Right lobe of liver (tissue), 6 donors: Measurements from ENCODE around the gene TMEM214. TPM values are rescaled to one million over a fixed set of nuclear protein-coding genes. Genes with fewer than 3 reads are reported as not detected.

Source experiments
- ATAC-seq, 4 donors: fragments of 200-7000 bp; cut with Tn5 transposase; one replicate each; pipeline ENCODE4 v1.9.1; 2020; ENCODE audit warnings: mild to moderate bottlenecking in 4 of 4, moderate library complexity in 4 of 4
- DNase-seq, 3 donors: peaks; one replicate each; pipeline ENCODE4 v3.0.0-alpha.2; 2020
- H3K27ac ChIP-seq, 3 donors: fragments of 200-600 bp; one replicate each; pipeline ENCODE4 v1.8.0; 2022
- H3K27me3 ChIP-seq, 2 donors: fragments of 200-600 bp; one replicate each; pipeline ENCODE4 v1.8.0; 2022
- H3K36me3 ChIP-seq, 4 donors: fragments of 200-600 bp; sonication (generic) in 1 of 4; one replicate each; pipeline versions ENCODE4 v1.5.1 to v1.8.0; 2017 to 2022; ENCODE audit warnings: control low read depth in 1 of 4
- H3K4me1 ChIP-seq, 4 donors: fragments of 200-600 bp; sonication (generic) in 1 of 4; one replicate each; pipeline versions ENCODE4 v1.5.1 to v1.8.0; 2017 to 2022; ENCODE audit warnings: control low read depth in 1 of 4
- H3K4me3 ChIP-seq, 3 donors: fragments of 200-600 bp; one replicate each; pipeline ENCODE4 v1.8.0; 2022
- H3K9me3 ChIP-seq, 4 donors: fragments of 200-600 bp; sonication (generic) in 1 of 4; one replicate each; pipeline versions ENCODE4 v1.5.1 to v1.8.0; 2017 to 2022; ENCODE audit warnings: control low read depth in 1 of 4
- POLR2A ChIP-seq: fragments of 450-650 bp; IDR thresholded peaks from one replicate; pipeline ENCODE4 v1.6.1; 2017; ENCODE audit warnings: antibody characterized with exemption, mild to moderate bottlenecking
- WGBS: methylation state at CpG from one replicate; pipeline ENCODE4 v1.1.6; 2018; ENCODE audit warnings: low coverage, low lambda C conversion rate; ENCODE audit not compliant: insufficient coverage; ENCODE audit errors: missing lambda C conversion rate; 5-methylcytosine and 5-hydroxymethylcytosine counted together
- intact Hi-C, 2 donors: fragments of 100-400 bp; cut with DNase I; formaldehyde crosslinking; loops; one replicate each; pipeline versions ENCODE4 v1.11.2 to v1.14.1; 2022
- total RNA-seq, 6 experiments: library from RNA; depleted of rRNA in 2 of 6; stranded (reverse); fragments of >200 nt in 2 of 6; fragmentation: NEBNext Ultra II Directional in 3 of 6; extraction: Animal tissue kit (Norgen Biotek cat#: 25700) in 3 of 6; gene quantifications; one replicate each; pipeline versions ENCODE4 v1.1.0 to v1.2.4, GENCODE V29; 2016 to 2023
- TF ChIP-seq, protein P1 (sequence below), 4 donors: fragments of 200-600 bp in 3 of 4; fragments of 450-650 bp in 1 of 4; IDR thresholded peaks; one replicate each; pipeline versions ENCODE4 v1.5.1 to v1.8.0; 2016 to 2022; ENCODE audit warnings: antibody characterized with exemption in 4 of 4, mild to moderate bottlenecking in 2 of 4
- donor health status: DM: no; HTN: yes; CAD: no.
- donor health status: DM: no; HTN: no; CAD: no.
- donor health status: DM: no; HTN: no; CAD: no.
- donor health status: DM: no; HTN: yes; CAD: no.
- donor health status: DM: no; HTN: yes; CAD: no.

TMEM214 gene
- total RNA-seq, 6 experiments from 2014 or later: 29.1 to 62.7 (median 50.0) TPM

- intact Hi-C loops: no loop called here
- TF ChIP-seq, protein P1, sequence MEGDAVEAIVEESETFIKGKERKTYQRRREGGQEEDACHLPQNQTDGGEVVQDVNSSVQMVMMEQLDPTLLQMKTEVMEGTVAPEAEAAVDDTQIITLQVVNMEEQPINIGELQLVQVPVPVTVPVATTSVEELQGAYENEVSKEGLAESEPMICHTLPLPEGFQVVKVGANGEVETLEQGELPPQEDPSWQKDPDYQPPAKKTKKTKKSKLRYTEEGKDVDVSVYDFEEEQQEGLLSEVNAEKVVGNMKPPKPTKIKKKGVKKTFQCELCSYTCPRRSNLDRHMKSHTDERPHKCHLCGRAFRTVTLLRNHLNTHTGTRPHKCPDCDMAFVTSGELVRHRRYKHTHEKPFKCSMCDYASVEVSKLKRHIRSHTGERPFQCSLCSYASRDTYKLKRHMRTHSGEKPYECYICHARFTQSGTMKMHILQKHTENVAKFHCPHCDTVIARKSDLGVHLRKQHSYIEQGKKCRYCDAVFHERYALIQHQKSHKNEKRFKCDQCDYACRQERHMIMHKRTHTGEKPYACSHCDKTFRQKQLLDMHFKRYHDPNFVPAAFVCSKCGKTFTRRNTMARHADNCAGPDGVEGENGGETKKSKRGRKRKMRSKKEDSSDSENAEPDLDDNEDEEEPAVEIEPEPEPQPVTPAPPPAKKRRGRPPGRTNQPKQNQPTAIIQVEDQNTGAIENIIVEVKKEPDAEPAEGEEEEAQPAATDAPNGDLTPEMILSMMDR (IDR thresholded peaks at IDR 0.05): no peak
- no peak for TF ChIP-seq POLR2A
- H3K9me3 ChIP-seq: no peaks in the 10 kb centered on the region
These were observed 19.3 kb downstream of the TMEM214 start for GRCh38 chr2:27051902-27052645.

DNA sequence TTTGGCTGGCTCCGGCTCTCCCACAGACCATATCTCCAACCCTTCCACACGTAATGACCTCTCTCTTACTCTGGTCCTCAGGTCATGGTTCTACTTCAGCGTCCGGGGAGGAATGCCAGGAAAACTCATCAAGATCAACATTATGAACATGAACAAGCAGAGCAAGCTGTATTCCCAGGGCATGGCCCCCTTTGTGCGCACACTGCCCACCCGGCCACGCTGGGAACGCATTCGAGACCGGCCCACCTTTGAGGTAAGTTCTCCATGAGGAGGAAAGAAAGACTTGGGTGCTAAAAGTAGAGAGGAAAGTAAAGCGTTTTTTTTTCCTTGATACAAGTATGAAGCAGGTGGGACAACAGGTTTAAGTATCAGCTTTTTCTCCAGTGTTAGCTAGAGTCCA is 20.6 kb downstream of the TMEM214 start:
- no peak for TF ChIP-seq POLR2A
- TF ChIP-seq, protein P1 (IDR thresholded peaks at IDR 0.05): no peak
- no peak overlapping the region for H3K4me3 ChIP-seq
- H3K27me3 ChIP-seq: no peaks in the 10 kb centered on the region
- 78% methylated on average over 11 of the region's 11 CpGs for WGBS
- H3K27ac ChIP-seq: no peak overlapping the region
- intact Hi-C loops: no loop called here
- no peak for ATAC-seq
- H3K36me3 ChIP-seq: peaks cover 0 to 10% (median 2%) of the 10 kb centered on the region in 4 donors
- H3K4me1 ChIP-seq: peaks cover 0 to 9% (median 4%) of the 10 kb centered on the region in 4 donors
- DNase-seq: no peak
- H3K9me3 ChIP-seq: no peaks in the 10 kb centered on the region

More at GRCh38 chr2:27051902-27052645, 19.3 kb downstream of the TMEM214 start:
- Histone ChIP-seq H3K4me3 (peak overlapping the region; percentile 82 to 92 (median 89)), H3K4me1 (peaks cover 0 to 9% (median 4%) of the 10 kb centered on the region in 4 donors), H3K36me3 (peaks cover 0 to 10% (median 2%) of the 10 kb centered on the region in 4 donors), H3K27me3 (no peaks in the 10 kb centered on the region), H3K27ac (peak overlapping the region; percentile 57 to 66 (median 62))
- 8% methylated on average over 17 of the region's 24 CpGs for WGBS
- DNase-seq (peak in 2 of 3 donors; percentile 60 to 70), ATAC-seq (peak in 1 of 4 donors; percentile 0)

DNA sequence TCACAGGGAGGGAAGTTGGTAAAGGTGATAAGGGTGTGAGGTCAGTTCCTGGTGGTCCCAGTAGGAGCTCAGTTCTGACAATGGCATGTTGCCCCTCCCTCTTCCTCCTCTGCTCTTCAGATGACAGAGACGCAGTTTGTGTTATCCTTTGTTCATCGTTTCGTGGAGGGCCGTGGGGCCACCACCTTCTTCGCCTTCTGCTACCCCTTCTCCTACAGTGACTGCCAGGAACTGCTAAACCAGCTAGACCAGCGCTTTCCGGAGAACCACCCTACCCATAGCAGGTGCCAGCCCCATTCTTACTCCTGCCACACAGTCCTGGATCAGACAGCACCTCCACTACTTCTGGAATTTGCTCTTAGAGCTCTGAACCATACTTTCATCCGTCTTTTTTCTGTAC is 21.0 kb downstream of the TMEM214 start:
- ATAC-seq (no peak), DNase-seq (no peak)
- intact Hi-C loops: no loop called here
- H3K4me1 ChIP-seq: peaks cover 0 to 9% (median 4%) of the 10 kb centered on the region in 4 donors
- TF ChIP-seq POLR2A: no peak
- TF ChIP-seq, protein P1 (IDR thresholded peaks at IDR 0.05): no peak
- WGBS: 88% methylated on average over 6 of the region's 8 CpGs
- H3K36me3 ChIP-seq: peaks cover 0 to 10% (median 2%) of the 10 kb centered on the region in 4 donors
- no peaks in the 10 kb centered on the region for H3K9me3 ChIP-seq
- H3K4me3 ChIP-seq: no peak overlapping the region
- no peaks in the 10 kb centered on the region for H3K27me3 ChIP-seq
- H3K27ac ChIP-seq: no peak overlapping the region

DNA sequence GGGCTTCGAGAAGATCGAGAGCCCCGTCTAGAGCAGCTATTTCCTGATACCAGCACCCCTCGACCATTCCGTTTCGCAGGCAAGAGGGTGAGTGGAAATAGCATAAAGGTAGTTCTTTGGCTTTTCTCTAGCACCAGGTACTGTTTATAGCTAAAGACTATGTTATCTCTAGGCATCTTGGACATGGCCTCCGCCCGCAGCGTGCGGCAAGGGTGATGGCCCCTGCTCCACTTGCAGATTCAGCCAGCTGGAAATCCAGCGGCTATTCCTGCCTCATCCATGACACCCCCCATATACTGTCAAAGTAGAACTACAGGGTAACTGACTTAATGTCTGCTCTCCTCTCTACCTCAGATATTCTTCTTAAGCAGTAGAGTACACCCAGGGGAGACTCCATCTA is 22.0 kb downstream of the TMEM214 start:
- H3K27me3 ChIP-seq: no peaks in the 10 kb centered on the region
- intact Hi-C loops: no loop called here
- no peak overlapping the region for H3K27ac ChIP-seq
- no peak overlapping the region for H3K4me3 ChIP-seq
- H3K9me3 ChIP-seq: no peaks in the 10 kb centered on the region
- WGBS: 94% methylated on average over 8 of the region's 11 CpGs
- DNase-seq (no peak), ATAC-seq (no peak)
- peaks cover 0 to 10% (median 2%) of the 10 kb centered on the region in 4 donors for H3K36me3 ChIP-seq
- TF ChIP-seq POLR2A: no peak
- TF ChIP-seq, protein P1 (IDR thresholded peaks at IDR 0.05): no peak
- peaks cover 0 to 9% (median 2%) of the 10 kb centered on the region in 4 donors for H3K4me1 ChIP-seq
